HG02852 (cell line): ENCODE measurements around the gene HAUS7.

ENCODE experiments used
- ATAC-seq: cut with Tn5 transposase; IDR thresholded peaks from one replicate; pipeline ENCODE4 v1.9.1; 2021; ENCODE audit warnings: mild to moderate bottlenecking, moderate library complexity; ENCODE audit not compliant: unreplicated experiment

Gene HAUS7

DNA sequence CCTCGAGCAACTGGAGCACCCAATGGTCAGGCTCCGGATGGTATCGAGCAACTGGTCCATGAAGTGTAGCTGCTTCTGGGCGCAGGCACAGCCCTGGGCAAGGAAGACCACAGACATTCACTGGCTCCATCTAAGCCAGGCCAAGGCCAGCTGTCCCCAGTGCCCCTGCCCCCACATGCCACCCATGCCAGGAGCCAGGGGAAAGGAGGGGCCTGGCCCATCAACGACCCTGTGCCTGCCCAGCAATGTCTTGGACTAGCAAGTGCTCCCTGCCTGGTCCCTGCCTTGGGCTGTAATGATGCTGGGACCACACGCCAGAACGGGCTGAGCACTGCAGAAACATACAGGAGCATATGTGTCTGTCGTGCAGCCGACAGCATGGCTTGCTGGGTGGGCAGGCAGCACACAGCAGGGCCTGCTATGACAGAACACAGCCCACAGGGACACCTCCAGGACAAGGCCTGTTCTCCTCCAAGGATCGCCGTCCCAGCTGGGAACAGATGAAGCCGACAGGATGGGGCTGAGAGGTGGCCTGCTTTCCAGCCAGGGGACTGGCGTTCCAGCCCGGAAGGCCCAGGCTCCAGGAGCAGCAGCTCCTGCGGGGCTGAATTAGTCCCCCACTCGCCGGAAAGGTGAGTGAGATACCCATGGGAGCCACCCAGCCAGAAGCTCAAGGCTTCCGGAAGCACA, 13.1 kb downstream of the HAUS7 start:
- ATAC-seq = no peak

DNA sequence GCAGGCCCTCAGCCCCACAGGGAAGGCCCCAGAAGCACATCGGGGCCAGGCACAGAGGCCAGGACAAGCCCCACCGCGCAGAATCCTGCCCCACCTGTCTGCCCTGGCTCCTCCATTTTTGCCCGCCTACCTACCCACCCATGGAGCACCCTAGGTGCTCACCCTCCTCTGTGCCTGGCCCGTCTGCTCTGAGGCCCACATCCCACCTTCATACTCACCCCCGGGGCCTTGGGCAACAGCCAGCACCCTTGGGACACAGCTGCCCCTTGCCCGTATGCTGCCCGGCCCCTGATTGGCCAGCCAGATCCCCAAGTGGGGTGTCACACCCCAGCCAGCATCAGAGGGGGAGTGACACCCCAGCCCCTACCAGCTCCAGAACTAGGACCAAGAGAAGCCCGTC, 13.7 kb downstream of the HAUS7 start:
- no peak for ATAC-seq

GRCh38 chrX:153456161-153456560, 14.2 kb downstream of the HAUS7 start:
- ATAC-seq = no peak

GRCh38 chrX:153455571-153455970, 14.8 kb downstream of the HAUS7 start:
- ATAC-seq = no peak

- ATAC-seq = no peak
Measured at GRCh38 chrX:153454901-153455550, 15.3 kb downstream of the HAUS7 start.

- no peak for ATAC-seq
Measured at GRCh38 chrX:153450949-153451277, 19.5 kb downstream of the HAUS7 start.

DNA sequence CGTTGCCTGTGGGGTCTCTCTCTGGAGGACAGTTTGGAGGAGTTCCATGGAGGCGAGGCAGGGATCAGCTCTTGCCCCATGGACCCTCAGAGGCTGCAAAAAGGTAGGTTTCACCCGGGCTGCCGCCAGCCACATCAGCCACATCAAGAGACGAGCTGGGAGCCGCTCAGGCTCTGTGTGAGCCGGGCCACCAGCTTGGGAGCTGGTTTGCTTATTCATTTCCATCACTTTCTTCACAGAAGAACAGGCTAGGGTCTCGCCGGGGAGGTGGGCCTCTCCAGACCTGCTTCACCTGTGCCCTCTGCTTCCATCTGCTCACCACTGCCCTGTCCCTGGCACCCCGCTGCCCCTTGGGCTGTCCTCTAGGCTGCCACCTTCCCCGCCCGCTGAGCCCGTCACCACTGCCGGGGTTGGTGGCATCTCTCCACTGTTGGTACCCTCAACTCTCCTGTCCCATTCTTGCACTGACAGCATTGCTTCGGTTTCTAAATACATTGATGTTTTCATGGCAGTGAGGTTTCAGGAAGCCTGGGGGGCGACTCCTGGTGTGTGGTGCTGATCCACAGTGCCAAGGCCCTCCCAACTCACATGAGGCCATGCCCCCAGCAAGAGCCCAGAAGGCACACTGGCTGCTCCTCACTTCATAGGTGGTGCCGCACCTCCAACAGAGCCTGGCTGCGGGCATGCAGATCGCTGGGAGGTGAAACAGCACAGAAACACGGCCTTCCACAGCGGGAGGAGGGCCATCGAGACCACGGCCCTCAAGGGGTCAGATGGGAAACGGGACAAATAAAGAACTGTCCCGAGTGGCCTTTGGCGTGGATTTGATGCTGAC, 20.0 kb downstream of the HAUS7 start:
- no peak for ATAC-seq

DNA sequence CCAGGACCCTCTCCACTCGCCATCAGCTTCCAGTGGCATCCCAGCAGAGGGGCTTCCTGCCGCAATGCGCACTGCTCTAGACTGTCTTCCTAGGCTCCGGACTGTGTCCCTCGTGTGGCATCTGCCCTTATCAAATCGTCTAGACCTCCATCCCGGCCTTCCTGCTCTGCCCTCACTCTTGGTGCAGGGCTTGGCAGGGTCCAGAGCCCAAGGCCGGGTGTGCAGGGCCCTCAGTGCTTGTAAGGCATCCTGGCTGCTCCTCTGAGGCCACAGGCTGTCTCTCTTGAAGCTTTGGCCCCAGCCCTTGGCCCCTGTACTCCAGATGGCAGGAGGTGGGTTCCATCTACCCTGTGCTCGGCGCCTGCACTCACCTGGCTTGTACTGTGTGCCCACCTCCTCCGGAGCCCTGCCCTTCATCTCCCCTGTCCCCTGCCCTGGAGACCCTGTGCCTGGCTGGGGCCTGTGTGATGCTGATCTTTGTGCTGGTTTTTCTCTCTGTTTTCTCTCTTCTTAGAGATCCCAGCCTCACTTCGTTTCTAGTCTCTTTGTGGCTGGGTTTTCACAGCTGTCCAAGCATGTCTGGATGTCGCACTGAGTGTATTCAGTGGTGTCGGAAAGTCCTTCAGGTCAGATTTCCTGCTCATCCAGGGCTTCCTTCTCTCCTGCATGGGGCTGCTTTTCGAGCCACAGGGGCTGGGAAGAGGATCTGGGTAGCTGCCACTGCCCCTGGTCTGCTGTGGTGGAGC, 20.8 kb downstream of the HAUS7 start:
- no peak for ATAC-seq

GRCh38 chrX:153448556-153449367, 21.6 kb downstream of the HAUS7 start:
- ATAC-seq = no peak

DNA sequence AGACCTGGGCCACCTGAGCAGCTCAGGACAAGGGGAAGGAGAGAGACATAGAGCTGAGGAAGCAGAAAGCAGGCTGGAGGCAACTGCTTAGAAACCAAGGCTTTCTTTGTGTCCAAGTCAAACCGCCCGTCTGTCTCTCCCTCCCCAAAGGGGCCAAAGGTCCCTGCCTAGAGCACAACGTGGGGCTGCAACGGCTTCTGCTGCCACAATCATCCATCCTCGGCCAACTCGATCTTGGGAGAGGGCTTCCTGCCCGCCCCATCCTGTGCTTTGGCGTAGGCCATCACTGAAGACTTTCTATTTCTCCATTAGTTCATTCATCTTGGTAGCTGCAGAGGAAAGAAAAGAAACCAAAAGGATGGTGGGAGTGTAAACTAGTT, 22.8 kb downstream of the HAUS7 start:
- ATAC-seq = no peak

DNA sequence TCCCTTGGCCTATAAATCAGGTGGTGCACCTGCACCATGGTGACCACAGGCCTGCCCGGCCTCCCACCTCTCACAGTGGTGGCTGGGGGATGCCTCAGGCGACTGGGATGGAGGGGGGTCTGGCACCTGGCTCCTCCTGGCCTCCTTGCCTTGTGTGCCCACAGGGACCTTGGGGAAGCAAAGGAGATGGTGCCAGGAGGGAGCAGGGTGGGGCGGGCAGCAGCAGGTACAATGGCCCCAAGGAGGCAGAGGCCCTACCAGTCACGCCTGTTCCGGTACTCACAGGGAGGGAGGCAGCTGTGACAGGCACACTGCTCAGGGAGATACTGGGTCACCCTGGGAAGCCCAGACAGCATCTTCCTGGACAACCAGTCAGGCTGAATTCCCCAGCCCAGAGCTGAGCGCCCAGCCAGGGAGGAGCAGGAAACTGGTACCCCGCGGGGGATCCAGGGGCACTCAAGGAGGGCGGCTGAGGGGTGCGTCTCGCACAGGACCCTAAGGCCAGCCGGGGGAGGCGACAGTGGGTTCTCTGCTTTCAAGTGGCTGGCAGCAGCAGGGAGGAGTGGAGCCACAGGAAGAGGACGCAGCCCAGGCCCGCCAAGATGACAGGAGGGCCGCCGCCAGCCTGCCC, 23.3 kb downstream of the HAUS7 start:
- ATAC-seq = no peak

DNA sequence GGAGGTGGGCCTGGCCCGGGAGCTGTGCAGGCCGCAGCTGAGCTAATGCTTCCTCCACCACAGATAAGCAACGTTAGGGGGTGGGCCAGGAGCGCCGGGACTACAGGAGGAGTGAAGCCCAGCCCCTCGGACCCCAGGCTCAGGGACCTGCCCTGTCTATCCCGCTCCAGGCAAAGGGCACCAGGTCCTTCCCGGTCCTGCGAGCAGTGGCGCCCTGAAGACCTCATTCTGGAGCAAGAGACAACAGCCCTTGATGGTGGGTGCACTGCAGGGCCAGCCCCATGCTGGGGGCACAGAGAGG, 23.8 kb downstream of the HAUS7 start:
- ATAC-seq = no peak

DNA sequence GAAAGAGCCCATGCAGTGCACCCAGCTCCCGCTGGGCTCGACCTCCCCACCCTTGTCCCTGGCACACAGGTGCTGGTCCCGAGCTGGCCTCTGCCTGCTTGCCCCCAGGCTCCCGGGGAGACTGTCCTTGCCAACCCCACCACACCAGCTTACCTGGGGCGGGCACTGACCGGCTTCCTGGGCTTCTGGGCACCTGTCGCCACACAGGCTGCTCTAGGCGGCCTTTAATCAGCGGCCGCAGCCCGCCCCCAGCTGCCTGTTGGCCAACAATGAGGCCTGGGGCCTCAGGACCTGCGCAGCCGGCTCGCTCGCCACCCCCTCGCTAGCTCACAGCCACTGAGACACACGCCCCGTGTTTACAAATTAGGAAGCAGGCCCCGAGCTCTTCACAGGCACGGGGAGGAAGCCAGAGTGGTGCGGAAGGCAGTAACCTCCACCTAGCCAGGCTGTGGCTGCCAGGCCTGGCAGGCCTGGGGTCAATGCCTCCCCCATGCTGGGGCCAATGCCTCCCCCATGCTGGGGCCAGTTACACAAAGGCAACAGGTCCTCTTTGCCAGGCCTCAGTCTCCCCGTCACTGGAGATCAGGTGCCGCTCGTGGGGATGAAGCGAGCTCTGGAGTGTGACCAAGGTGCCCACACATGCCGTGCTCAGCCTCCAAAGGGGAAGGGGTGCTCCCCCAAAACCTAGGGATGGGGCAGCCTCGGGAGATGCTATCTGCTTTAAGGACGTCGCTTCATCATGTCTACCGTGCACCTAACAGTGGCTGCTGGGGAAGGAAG, 24.3 kb downstream of the HAUS7 start, which contains the start of gene TREX2:
TREX2 (minus strand) TSS at position 201 of the 780 bp plus-strand sequence. CDS start 626 bp downstream, outside the sequence.
- no peak for ATAC-seq

DNA sequence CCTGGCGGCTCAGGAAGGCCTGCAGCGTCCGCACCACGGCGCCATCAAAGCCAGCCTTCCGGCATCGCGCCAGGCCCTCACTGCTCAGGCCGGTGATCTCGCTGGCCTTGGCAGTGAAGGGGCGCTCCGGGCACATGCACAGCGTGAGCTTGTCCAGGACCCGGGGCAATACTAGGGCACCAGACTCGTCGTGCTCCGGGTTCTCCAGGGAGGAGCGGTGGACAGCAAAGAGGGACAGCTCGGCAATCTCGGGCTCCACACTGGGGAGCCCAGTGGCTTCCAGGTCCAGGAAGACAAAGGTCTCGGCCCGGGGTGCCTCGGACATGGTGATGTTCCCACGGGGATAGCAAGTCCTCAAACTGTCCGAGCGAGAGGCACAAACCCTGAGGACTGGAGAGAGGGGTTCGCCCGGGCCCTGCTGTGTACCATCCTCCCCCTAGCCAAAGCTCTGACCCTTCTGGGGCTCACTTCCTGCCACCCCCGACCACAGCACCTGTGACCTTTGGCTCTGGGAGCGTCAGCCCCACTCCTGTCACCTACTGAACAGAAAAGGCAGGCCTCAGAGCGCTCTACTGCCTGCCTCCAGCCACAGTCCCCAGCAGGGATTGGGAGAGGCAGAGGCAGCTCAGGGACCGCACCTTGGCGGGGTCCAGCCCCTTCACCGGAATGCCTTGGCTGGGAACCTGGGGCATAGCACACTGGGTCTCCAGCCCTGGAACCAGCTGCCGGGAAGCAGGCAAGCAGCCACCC, 25.1 kb downstream of the HAUS7 start:
- ATAC-seq = no peak

DNA sequence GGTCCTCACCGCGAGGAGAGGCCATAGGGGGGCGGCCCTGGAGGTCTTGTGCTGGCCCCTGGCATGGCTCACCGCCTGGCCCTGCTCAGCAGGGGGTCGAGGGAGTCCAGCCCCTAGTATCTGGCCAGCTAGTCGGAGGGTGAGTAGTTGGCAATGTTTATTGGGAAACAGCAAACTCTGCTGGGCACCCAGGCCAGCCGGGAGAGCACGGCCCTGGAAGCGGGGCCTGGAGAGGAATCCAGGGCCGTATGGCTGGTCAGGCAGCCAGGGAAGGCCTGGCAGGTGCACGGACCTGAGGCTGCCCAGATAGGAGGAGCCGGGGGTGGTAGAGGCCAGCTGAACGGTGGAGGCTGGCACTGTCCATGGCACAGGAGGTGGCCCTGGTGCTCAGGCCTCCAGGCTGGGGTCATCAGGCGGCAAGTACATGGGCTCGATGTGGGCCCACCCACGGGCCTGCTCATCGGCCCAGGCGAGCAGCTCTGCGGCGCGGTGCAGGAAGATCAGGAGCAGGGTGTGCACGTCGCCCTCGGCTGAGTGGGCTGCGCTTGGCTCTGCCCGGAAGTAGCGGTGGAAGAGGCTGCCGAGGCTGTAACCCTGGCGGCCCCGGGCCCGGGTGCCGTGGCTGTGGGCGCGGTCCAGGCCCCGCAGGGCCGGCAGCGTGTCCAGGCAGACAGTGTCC, 25.9 kb downstream of the HAUS7 start:
- no peak for ATAC-seq

DNA sequence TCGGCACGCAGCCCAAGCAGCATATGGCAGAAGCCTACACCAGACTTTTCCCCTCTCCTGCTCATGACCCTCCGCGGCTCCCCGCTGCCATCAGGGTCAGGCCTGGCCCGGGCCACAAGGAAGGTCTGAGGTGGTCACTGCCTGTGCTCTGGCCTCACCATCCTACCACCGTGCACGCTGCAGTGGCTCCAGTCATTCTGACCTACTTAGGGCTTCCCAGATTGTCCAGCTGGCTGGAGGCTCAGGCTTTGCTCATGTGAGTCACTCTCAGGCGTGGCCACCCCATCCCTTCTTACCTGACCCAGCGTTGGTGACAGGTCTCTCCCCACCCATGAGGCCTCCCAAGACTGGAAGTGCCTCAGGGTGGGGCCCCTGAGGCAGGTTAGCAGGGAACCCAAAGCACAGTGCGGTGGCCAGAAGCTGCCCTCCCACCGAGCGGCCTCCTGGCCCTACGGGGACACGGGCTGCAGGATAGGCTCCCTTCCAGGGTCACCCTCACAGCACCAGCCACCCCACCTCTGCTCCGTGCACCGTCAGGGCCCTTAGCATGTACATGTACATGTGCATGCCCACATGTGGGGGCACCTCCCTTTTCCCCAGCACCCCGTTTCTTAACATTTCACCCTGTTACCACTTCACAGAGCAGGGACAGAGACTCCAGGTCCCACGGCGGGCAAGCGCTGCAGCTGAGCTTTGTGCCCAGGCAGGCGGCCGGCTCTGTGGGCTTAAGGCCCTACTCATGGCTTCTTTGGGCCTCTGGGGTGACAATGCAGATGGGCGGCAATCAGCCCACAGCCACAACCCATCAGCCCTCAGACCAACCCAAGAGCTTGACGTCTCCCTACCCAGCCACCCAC, 26.7 kb downstream of the HAUS7 start:
- ATAC-seq = no peak

DNA sequence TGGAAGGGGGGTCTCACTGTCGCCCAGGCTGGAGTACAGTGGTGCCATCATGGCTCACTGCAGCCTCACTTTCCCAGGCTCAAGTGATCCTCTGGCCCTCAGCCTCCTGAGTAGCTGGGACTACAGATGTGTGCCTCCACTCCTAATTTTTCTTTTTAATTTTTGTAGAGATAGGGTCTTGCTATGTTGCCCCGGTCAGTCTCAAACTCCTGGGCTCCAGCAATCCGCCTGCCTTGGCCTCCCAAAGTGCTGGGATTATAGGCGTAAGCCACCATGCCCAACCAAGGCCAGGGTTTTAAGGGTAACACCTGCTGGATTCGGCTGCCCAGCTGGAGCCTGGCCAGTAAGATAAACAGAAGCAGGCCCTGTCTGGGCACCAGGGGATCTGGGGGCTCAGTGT, 27.9 kb downstream of the HAUS7 start:
- no peak for ATAC-seq
